Measurements from ENCODE around the gene AUTS2.

DNA sequence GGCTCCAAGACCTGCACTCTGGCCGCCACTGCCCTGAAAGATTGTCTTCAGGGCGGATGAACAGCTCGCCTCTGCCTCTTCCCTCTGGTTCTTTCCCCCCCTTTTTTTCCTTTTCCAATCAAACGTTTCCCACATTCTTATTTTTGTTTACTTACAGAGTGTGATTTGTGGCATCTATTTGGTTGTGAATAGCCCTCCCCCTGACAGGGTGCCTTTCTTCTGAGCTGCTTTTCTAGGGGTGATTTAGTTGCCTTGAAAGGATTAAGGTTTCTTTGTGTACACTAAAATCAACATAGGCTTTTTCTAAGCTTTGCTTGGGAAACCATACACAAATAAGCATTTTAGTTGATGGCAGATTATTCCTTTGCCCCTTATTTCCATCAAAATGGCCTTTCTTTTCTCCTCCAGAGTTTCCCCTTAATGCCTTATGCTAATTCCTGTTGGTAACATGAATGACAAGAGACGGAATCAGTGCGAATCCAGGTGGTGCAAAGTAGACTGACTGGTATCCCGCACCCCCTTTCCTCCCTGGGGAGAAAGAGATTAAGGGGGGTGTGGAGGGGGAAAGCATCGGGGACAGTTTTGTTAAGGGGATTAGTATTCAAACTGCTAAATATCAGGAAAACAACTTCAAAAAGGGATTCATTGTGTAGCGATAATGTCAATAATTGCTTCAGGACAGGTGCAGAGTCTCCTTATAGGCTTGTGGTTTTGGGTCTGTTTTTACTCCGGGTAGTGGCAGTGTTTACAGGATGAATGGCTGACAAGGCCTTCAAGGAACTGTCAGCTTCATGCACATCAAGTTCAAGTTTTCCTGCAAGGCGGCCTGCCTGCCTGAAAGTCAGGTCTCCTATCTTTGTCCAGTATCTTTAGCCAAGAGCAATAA is 1102.0 kb downstream of the AUTS2 start:
- TF ChIP-seq CTCF (conservative IDR thresholded peaks at IDR 0.05; ENCODE audit: low read length) (no peak), EZH2phosphoT487 (IDR thresholded peaks at IDR 0.05; ENCODE audit: borderline replicate concordance) (no peak)
